CD4-positive, CD25-positive, alpha-beta regulatory T cell (primary cell): ENCODE measurements around the gene PDCD1. TPM values are rescaled to one million over a fixed set of nuclear protein-coding genes. Genes with fewer than 3 reads are reported as not detected.

Experiments used
- ATAC-seq, 2 donors: fragments of 150-1000 bp; cut with Tn5 transposase; one replicate each; pipeline ENCODE4 v1.10.0; 2021; ENCODE audit warnings: low read depth in 2 of 2, moderate number of reproducible peaks in 2 of 2, moderate library complexity in 1 of 2
- DNase-seq, 3 donors: peaks; one replicate each; pipeline versions ENCODE4 v3.0.0 to v3.0.0-alpha.2; 2012 to 2022; ENCODE audit warnings: mixed read lengths in 1 of 3
- H3K27ac ChIP-seq: one replicate; pipeline ENCODE4 v1.7.0; 2013; ENCODE audit warnings: mild to moderate bottlenecking, low read length; ENCODE audit not compliant: insufficient read depth, poor library complexity, severe bottlenecking
- H3K27me3 ChIP-seq: one replicate; pipeline ENCODE4 v1.7.0; 2013; ENCODE audit warnings: low read length; ENCODE audit not compliant: control insufficient read depth, insufficient read depth
- H3K36me3 ChIP-seq: one replicate; pipeline ENCODE4 v1.7.0; 2013; ENCODE audit warnings: mild to moderate bottlenecking, low read length, moderate library complexity; ENCODE audit not compliant: control insufficient read depth, insufficient read depth
- H3K4me1 ChIP-seq: 2 replicates; pipeline ENCODE4 v1.7.0; 2013; ENCODE audit warnings: mild to moderate bottlenecking, low read length; ENCODE audit not compliant: insufficient read depth, control insufficient read depth, poor library complexity, severe bottlenecking
- H3K4me3 ChIP-seq: one replicate; pipeline ENCODE4 v1.7.0; 2013; ENCODE audit warnings: low read depth, mild to moderate bottlenecking, low read length, moderate library complexity
- H3K9me3 ChIP-seq, 2 experiments: 1 replicate in 1 of 2; 2 replicates in 1 of 2; pipeline ENCODE4 v1.7.0; 2013; ENCODE audit warnings: low read length in 2 of 2, mild to moderate bottlenecking in 1 of 2, moderate library complexity in 1 of 2; ENCODE audit not compliant: control insufficient read depth in 2 of 2
- H3K27ac Mint-ChIP-seq, 3 donors: one replicate each; pipeline ENCODE4 v1.8.0; 2020 to 2022; ENCODE audit warnings: mild to moderate bottlenecking in 3 of 3, mixed read lengths in 3 of 3, moderate library complexity in 2 of 3
- H3K27me3 Mint-ChIP-seq: one replicate; pipeline ENCODE4 v1.8.0; 2022; ENCODE audit warnings: mild to moderate bottlenecking, mixed read lengths
- H3K36me3 Mint-ChIP-seq: one replicate; pipeline ENCODE4 v1.8.0; 2020; ENCODE audit warnings: mixed read lengths
- H3K4me1 Mint-ChIP-seq, 4 donors: one replicate each; pipeline ENCODE4 v1.8.0; 2020 to 2022; ENCODE audit warnings: mixed read lengths in 4 of 4, mild to moderate bottlenecking in 1 of 4
- H3K4me3 Mint-ChIP-seq, 4 donors: one replicate each; pipeline ENCODE4 v1.8.0; 2020 to 2022; ENCODE audit warnings: mild to moderate bottlenecking in 4 of 4, mixed read lengths in 4 of 4, moderate library complexity in 3 of 4
- H3K9me3 Mint-ChIP-seq, 7 donors: one replicate each; pipeline ENCODE4 v1.8.0; 2020 to 2022; ENCODE audit warnings: mixed read lengths in 7 of 7, mild to moderate bottlenecking in 3 of 7, moderate library complexity in 2 of 7
- polyA plus RNA-seq, 4 donors: library from polyadenylated mRNA; unstranded; fragments of 300-500 nt; fragmentation: Illumina TruSeq; gene quantifications; one replicate each; pipeline ENCODE4 v1.2.3, GENCODE V29; 2021
- total RNA-seq: library from RNA; stranded (reverse); gene quantifications from one replicate; pipeline ENCODE4 v1.2.3, GENCODE V29; 2022

The PDCD1 gene
- total and polyA plus RNA-seq, 5 donors from 2014 or later = 6.0 to 12.3 (median 7.2) TPM

DNA sequence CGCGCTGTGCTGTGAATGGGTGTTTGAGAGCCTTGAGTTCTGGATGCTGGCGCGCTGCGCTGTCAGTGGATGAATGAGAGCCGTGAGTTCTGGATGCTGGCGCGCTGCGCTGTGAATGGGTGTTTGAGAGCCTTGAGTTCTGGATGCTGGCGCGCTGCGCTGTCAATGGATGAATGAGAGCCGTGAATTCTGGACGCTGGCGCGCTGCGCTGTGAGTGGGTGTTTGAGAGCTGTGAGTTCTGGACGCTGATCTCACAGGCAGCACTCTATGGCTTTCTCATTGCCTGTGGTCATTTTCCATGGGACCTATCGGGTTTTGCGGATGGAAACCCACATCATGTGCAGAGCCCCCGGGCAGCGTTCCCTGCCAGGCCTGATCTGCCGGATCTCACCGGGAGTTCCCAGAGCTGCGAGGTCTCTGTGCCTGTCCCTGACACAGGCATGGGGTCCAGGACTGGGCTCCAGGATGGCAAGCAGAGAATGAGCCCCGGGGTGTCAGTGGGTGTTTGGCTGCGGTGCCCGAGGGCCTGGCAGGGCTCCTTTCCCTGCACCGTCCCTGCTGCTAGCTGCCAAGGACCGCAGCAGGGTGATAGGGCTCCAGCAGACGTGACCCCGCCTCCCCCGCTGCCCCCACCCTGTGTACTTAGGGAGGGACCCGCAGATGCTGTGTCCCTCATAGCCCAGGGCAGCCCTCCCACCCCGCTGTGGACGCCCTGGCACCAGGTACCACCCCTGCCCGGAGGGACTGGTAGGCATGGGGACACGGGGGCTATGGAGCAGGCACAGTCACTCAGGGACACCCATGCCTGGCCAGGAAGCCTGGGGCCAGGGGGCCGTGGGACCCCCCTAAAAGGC, 9.7 kb downstream of the PDCD1 start:
- H3K27ac ChIP-seq = no peak overlapping the region
- no peak overlapping the region for H3K27ac Mint-ChIP-seq
- H3K27me3 ChIP-seq = no peaks in the 10 kb centered on the region
- peaks cover 0 to 21% (median 9%) of the 10 kb centered on the region in 4 donors for H3K4me1 Mint-ChIP-seq
- H3K36me3 Mint-ChIP-seq = no peaks in the 10 kb centered on the region
- no peak overlapping the region for H3K4me3 Mint-ChIP-seq
- no peaks in the 10 kb centered on the region for H3K9me3 ChIP-seq
- no peaks in the 10 kb centered on the region for H3K36me3 ChIP-seq
- H3K9me3 Mint-ChIP-seq = no peaks in the 10 kb centered on the region
- H3K4me3 ChIP-seq = no peak overlapping the region
- H3K27me3 Mint-ChIP-seq = no peaks in the 10 kb centered on the region
- DNase-seq = no peak
- peaks cover 14% of the 10 kb centered on the region for H3K4me1 ChIP-seq
- no peak for ATAC-seq

- peak overlapping the region in 1 of 3 donors; percentile 63 for H3K27ac Mint-ChIP-seq
- H3K27me3 ChIP-seq = no peaks in the 10 kb centered on the region
- no peak overlapping the region for H3K27ac ChIP-seq
- H3K4me1 ChIP-seq = peaks cover 25% of the 10 kb centered on the region
- H3K9me3 Mint-ChIP-seq = no peaks in the 10 kb centered on the region
- no peak overlapping the region for H3K4me3 ChIP-seq
- peaks cover 6% of the 10 kb centered on the region for H3K27me3 Mint-ChIP-seq
- H3K9me3 ChIP-seq = no peaks in the 10 kb centered on the region
- peaks cover 3 to 37% (median 14%) of the 10 kb centered on the region in 4 donors for H3K4me1 Mint-ChIP-seq
- ATAC-seq (no peak), DNase-seq (no peak)
- no peaks in the 10 kb centered on the region for H3K36me3 ChIP-seq
- no peaks in the 10 kb centered on the region for H3K36me3 Mint-ChIP-seq
- peak overlapping the region in 3 of 4 donors; percentile 47 to 64 (median 54) for H3K4me3 Mint-ChIP-seq
Measured at GRCh38 chr2:241846406-241846805, 12.3 kb downstream of the PDCD1 start.

DNA sequence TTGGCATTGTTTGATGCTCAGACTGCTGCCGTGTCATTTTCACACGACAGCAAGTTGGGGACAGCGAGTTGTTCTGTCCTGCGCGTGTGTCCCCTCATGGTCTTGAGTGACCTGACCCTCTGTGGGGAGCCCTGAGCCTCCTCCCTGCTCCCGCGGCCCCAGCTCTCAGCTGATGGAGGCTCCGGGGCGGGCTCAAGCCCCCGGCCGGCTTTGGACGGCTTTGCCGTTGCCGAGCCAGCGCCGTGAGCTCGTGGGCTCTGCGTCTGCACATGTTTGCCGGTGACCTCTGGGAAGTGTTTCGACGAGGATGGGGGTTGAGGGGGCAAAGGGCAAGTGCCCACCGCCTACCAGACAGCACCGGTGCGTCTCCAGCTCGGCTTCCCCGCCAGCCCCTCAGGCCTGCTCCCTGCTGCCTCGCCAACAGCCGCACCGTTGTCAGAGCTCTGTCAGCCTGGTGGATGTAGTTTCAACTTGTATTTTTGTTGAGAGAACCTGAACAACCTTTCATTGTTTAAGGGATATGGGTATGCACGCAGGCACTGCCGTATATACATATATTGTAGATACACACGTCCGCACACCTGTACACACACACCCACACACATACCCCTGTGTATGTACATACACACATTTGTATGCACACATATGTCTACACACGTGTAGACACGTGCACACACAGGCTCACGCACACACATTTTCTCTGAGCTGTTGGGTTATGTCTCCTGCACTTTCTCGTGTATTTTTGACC, 13.7 kb downstream of the PDCD1 start:
- H3K27me3 Mint-ChIP-seq = peaks cover 6% of the 10 kb centered on the region
- ATAC-seq (no peak), DNase-seq (no peak)
- no peak overlapping the region for H3K4me3 ChIP-seq
- H3K4me3 Mint-ChIP-seq = peak overlapping the region; percentile 3 to 81 (median 78)
- no peaks in the 10 kb centered on the region for H3K9me3 ChIP-seq
- H3K27me3 ChIP-seq = no peaks in the 10 kb centered on the region
- no peaks in the 10 kb centered on the region for H3K9me3 Mint-ChIP-seq
- H3K36me3 Mint-ChIP-seq = no peaks in the 10 kb centered on the region
- peaks cover 3 to 37% (median 14%) of the 10 kb centered on the region in 4 donors for H3K4me1 Mint-ChIP-seq
- H3K27ac ChIP-seq = no peak overlapping the region
- peak overlapping the region in 1 of 3 donors; percentile 62 for H3K27ac Mint-ChIP-seq
- H3K4me1 ChIP-seq = peaks cover 25% of the 10 kb centered on the region
- no peaks in the 10 kb centered on the region for H3K36me3 ChIP-seq

GRCh38 chr2:241844066-241844728, 14.5 kb downstream of the PDCD1 start:
- H3K36me3 Mint-ChIP-seq = no peaks in the 10 kb centered on the region
- H3K4me1 Mint-ChIP-seq = peaks cover 3 to 37% (median 14%) of the 10 kb centered on the region in 4 donors
- peak overlapping the region in 2 of 3 donors; percentile 11 to 51 for H3K27ac Mint-ChIP-seq
- no peak overlapping the region for H3K4me3 ChIP-seq
- no peaks in the 10 kb centered on the region for H3K36me3 ChIP-seq
- H3K4me1 ChIP-seq = peaks cover 25% of the 10 kb centered on the region
- peak overlapping the region in 3 of 4 donors; percentile 77 to 81 (median 78) for H3K4me3 Mint-ChIP-seq
- H3K27me3 ChIP-seq = no peaks in the 10 kb centered on the region
- ATAC-seq = peak; percentile 81 to 84
- H3K27ac ChIP-seq = no peak overlapping the region
- H3K9me3 ChIP-seq = no peaks in the 10 kb centered on the region
- peak; percentile 54 to 81 (median 64) for DNase-seq
- H3K27me3 Mint-ChIP-seq = peaks cover 10% of the 10 kb centered on the region
- no peaks in the 10 kb centered on the region for H3K9me3 Mint-ChIP-seq

- Mint-ChIP-seq H3K4me3 (peak overlapping the region; percentile 78 to 87 (median 84)), H3K27ac (peak overlapping the region in 2 of 3 donors; percentile 78 to 82), H3K4me1 (peaks cover 4 to 37% (median 15%) of the 10 kb centered on the region in 4 donors), H3K36me3 (no peaks in the 10 kb centered on the region), H3K27me3 (peaks cover 10% of the 10 kb centered on the region), H3K9me3 (no peaks in the 10 kb centered on the region)
- peak overlapping the region; percentile 53 for H3K4me3 ChIP-seq
- H3K27ac ChIP-seq = no peak overlapping the region
- H3K27me3 ChIP-seq = no peaks in the 10 kb centered on the region
- H3K4me1 ChIP-seq = peaks cover 25% of the 10 kb centered on the region
- H3K36me3 ChIP-seq = no peaks in the 10 kb centered on the region
- DNase-seq (no peak), ATAC-seq (peak in 1 of 2 donors; percentile 11)
- no peaks in the 10 kb centered on the region for H3K9me3 ChIP-seq
Measured at GRCh38 chr2:241843321-241844065, 15.2 kb downstream of the PDCD1 start.

- ATAC-seq = peak in 1 of 2 donors; percentile 21
Measured at GRCh38 chr2:241842620-241843211, 16.0 kb downstream of the PDCD1 start.

More at GRCh38 chr2:241842620-241843211, 16.0 kb downstream of the PDCD1 start:
- peaks cover 14% of the 10 kb centered on the region for H3K27me3 Mint-ChIP-seq
- H3K27me3 ChIP-seq = no peaks in the 10 kb centered on the region
- H3K27ac ChIP-seq = peak overlapping the region; percentile 33
- peaks cover 25% of the 10 kb centered on the region for H3K4me1 ChIP-seq
- H3K4me3 Mint-ChIP-seq = peak overlapping the region; percentile 78 to 87 (median 84)
- no peaks in the 10 kb centered on the region for H3K9me3 ChIP-seq
- peak overlapping the region; percentile 78 to 90 (median 82) for H3K27ac Mint-ChIP-seq
- peaks cover 4 to 37% (median 15%) of the 10 kb centered on the region in 4 donors for H3K4me1 Mint-ChIP-seq
- no peaks in the 10 kb centered on the region for H3K9me3 Mint-ChIP-seq
- H3K4me3 ChIP-seq = peak overlapping the region; percentile 53
- H3K36me3 ChIP-seq = no peaks in the 10 kb centered on the region
- DNase-seq = peak in 2 of 3 donors; percentile 23 to 39
- no peaks in the 10 kb centered on the region for H3K36me3 Mint-ChIP-seq
